Cerebellar cortex (tissue), 1 donor: ENCODE results near the gene NOTCH3.

Experiments used
- DNase-seq: peaks from one replicate; pipeline ENCODE4 v3.0.0-alpha.2; 2015; ENCODE audit warnings: low spot score

The NOTCH3 gene

DNA sequence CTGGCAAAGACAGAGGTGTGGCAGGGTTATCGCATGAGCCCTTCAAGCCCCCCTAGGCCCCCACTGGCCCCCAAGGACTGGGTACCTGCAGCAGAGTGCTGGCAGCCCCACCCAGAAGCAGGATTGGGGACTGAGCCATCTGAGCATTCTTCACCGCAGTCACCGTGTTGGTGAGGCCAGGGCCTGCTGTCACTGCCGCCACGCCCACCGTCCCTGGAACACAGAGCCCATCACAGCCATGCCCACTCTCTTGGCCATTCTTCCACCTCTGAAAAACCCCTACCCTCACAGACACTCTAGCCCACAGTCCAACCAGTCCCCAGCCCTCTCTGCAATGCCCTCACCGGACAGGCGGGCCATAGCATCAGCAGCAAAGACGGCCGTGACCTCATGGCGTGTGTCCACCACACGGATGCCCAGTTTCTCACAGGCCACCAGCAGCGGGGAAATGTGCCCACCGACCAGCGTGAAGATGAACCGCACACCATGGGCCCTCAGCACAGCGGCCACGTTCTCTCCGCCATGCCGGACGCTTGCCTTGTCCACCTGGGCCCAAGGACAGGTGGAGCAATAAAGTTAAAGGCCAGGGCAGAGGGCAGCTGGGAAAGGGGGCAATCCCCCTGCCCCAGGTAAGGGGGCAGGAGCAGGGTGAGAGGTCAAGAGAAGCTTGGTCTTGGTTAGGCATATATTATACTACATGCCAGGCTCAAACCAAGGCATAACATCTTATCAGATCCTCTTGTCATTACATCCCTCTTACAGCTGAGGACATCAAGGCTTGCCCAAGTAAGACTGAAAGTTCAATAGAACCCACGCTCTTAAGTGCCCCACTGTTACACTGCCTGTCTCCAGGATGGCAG lies 77.5 kb downstream of the NOTCH3 start:
- no peak for DNase-seq

DNA sequence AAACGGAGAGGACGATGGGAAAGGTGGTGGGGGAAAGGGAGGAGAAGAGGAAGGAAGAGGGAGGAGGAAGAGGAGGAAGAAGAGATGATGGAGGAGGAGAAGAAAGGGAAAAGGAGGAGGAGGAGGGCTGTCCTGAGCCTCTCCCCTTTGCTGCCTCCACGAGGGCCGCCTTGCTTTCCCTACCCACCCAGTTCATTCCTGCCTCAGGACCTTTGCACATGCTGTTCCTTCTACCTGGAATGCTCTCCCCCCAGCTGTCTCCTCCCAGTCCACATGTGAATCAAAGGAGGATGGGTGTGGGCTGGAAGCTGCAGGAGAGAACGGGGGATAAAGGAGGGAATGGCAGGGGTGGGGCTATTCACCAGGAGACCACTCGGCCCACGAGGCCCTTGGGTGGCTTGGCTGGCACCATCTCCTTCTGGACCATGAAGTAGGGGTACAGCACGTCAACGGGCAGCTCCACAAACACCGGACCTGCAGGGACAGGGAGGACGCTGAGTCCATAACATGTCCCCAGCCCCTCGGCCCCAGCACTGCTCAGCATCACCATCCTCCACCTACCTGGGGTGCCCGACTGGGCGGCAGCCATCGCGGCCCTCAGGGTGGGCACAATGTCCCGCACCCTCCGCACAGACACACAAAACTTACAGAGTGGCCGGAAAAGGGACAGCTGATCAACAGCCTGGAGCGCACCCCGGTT lies 78.3 kb downstream of the NOTCH3 start:
- no peak for DNase-seq

DNA sequence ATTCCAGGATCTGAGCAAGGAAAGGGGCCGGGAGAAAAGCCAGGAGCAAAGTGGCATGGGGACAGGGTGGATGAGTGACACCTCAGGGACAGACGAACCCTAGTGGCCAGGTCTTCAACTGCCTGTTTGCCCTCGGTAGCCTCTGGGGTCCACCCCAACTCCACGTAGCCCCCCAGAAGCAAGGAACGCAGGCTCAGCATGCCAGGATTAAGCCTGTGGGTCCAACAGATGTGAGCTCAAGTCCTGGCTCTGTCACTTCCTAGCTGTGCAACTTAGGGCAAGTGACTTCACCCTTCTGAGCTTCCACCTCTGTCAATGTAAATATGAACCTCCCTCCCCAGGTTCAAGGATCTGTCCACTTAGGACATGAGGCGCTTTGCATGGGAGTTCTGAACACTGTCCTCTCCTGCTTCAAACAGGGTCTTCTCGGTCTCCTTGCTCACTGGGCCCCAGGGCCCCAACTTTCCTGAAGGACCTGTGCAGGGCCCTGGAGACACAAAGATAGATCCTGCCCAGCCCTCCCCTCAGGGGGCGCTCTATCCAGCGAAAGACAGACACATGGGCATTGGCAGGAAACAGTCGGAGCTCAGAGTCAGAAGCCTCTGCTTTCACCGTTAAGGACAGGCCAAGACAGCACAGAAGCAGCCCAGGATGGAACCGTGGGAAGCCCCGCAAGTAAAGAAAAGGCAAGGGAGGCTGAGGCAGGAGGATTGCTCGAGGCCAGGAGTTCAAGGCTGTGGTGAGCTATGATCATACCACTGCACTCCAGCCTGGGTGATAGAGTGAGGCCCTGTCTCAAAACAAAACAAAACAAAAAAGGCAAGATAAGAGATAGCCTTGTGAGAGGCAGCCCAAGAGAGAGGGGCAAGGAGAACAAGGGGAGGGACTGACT lies 80.4 kb downstream of the NOTCH3 start:
- no peak for DNase-seq

DNA sequence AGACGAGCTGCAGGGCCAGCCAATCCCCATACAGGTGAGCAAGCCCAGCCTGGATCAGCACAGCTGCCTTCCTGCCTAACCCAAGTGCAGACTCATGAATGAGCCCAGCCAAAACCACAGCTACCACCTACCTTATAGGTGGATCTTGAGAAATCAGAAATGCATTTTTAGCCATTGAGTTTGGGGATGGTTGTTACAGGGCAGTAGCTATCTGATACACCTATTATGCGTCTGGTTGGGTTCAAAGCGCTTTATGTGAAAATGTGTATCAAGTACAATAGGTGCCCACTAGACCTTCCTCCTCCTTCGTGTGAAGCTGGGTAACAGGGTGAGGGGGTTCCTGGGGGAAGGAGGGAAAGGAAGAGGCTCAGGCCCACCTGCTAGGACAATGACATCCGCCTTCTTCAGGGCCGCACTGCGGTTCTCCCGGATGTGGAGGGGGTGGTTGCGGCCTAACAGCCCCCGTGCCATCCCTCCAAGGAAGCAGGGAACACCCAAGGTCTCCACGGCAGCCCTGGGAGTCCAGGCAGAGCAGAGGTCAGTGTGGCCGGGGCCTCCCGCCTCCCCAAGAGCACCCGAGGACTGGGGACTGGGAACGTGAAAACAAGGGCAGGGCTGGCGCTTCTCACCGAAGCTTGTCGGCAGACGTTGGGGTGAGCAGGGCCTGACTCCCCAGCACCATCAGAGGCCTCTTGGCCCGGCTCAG lies 81.9 kb downstream of the NOTCH3 start:
- DNase-seq: no peak

DNA sequence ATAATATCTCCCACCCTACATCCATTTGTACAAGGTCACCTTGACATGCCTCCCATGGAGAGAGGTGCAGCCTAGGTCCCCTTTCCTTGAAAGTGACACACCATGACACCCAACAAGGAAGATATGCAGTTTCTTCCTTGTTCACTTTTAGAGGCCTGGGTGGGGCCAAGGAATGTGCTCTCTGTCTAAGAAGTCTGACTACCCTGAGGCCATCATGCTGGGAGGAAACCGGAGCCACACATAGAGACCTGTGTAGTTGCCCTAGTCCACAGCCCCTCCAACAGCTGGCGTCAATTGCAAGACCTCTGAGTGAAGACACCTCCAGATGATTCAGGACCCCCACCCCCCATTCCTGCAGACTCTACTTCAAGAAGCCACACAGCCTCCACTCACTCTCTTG lies 82.5 kb downstream of the NOTCH3 start:
- DNase-seq: no peak

DNA sequence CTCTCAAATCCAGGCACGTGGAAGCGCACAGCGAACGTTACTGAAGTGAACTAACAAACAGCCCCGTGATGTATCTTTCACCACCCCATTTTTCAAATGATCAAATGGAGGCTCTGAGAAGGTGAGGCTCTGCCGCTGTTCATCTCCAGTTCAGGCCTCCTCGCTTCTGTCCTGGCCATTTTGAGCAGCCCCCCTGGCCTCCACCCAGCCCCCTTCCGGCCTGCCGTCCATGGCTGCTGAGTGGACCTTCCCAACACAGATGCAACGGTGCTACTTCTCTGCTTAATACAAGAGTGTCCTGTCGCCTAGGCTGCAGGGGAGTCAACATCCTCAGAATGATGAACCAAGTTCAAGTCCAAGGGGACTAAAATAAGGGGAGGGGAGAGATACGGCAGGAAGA lies 83.9 kb downstream of the NOTCH3 start:
- no peak for DNase-seq

DNA sequence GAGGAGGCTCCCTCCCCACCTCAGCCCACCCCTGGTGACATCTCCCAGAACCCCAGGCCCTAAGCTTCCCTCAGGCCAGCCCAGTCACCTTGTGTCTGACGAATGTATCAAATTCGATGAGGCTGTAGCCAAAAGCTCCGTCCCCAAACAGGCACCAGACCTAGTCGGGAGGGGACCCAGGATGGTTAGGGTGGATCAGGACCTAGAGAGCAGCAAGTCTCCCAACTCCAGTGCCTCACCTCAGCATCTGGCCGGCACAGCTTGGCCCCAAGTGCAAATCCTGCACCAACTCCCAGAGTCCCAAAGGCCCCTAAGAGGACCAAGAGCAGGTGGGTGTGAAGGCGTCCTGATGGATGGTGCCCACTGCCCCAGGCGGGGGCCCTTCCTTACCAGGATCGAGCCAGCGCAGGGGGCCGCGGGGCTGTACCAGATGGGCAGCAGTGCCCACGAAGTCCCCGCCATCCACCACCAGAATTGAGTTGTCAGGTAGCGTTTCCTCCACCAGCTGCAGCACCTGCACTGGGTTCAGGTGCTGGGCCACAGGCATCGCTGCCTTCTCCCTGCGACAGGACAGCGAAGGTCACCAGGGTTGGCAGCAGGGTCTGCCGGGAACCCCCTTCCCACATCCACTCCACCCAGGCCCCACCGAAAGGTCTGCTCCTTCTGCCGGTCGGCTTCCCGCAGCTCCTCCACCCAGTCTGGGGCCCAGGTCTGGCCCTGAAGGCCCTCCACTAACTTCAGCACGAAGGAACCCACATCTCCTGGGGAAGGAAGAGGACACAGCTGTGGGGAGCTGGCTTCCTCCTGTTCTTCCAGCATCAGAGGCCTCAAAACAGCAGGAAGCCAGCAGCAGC lies 84.8 kb downstream of the NOTCH3 start:
- DNase-seq: no peak

DNA sequence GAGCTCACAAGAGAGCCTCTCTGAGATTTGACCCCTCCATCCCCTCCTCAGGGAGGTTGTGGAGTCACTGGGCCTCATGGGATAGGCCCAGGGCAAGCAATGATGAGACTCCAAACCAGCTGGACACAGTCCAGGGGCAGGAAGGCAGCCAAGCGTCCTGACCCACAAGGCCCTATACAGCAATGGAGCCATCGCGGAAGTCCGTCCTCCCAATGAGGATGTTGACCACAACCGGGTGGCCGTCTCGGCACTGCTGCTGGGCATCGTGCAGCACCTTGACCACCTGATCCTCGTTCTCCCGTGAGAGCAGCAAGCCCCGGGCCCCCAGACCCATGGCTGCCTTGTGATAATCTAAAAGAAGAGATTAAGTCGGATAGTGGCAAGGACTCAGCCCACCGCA lies 85.7 kb downstream of the NOTCH3 start:
- no peak for DNase-seq

DNA sequence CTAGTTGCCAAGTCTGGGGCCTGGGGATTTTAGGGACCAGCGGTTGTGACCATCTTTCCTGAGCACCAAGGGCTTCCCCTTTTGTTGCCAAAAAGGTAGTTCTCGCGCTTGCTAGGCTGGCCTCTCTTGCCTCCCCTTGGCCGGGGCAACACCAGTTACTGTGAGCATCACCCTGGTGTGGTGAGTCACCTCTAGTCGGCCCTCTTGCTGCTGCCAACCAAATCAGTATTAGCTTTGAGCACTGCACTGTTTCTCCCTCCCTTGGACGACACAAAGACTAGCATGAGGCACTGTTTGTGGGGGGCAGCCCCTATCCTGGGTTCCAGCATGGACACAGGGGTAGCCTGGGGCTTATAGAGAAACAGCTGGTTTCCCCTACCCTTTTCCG lies 86.6 kb downstream of the NOTCH3 start:
- DNase-seq: no peak

DNA sequence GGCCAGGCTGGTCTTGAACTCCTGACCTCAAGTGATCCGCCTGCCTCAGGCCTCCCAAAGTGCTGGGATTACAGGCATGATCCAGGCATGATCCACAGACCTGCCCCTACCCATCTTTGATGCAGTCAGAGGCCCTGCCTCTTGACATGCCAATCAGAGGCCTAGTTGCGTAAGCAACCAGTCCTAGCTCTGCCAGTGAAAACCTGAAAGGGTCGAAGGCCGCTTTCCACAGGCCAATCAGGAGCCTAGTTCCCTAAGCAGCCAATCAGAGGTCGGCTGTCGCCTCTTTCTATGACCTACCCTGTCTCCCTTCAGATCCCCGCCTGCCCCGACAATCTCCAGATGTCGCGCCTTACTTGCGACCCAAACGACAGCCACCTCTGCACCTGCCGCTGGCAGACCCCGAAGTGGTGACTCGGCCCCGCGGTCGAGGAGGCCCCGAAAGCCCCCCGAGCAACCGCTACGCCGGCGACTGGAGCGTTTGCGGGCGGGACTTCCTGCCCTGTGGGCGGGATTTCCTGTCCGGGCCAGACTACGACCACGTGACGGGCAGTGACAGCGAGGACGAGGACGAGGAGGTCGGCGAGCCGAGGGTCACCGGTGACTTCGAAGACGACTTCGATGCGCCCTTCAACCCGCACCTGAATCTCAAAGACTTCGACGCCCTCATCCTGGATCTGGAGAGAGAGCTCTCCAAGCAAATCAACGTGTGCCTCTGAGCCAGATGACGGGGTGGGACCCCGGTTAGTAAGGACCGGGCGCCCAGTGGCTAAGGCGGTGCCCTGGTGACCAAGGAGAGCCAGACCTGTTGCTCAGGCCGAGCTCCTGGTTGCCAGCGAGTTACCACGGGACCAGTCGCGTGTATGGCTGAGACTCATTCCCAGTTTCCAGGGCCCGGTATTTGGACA lies 87.3 kb downstream of the NOTCH3 start:
- no peak for DNase-seq

DNA sequence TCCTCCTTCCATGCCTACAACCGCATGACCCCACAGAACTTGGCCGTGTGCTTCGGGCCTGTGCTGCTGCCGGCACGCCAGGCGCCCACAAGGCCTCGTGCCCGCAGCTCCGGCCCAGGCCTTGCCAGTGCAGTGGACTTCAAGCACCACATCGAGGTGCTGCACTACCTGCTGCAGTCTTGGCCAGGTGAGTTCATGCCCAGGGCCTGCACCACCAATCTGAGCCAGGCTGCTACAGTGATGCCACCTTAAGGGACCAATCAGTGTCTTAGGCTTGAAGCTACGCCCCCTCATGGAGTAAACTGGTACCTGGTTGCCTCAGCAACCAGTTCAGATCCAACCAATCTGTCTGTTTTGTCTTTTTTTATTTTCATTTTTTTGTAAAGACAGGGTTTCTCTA lies 88.4 kb downstream of the NOTCH3 start:
- no peak for DNase-seq

DNA sequence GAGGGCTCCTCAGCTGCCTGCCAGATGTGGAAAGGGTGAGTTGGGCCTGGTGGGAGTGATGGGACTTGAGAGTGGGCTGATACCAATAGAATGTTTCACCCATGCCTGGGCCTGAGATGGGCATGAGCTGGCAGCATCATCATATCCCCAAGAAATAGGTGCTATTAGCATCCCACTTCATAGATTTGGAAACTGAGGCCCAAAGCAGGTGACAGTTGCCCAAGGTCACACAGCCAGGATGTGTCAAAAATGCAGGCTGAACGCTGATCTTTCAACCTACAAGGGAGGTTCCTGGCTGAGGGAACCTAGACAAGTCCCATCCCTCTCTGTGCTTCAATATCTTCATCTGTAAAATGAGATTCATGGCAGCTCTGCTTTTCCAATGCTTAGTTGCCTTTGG lies 89.0 kb downstream of the NOTCH3 start:
- no peak for DNase-seq

DNA sequence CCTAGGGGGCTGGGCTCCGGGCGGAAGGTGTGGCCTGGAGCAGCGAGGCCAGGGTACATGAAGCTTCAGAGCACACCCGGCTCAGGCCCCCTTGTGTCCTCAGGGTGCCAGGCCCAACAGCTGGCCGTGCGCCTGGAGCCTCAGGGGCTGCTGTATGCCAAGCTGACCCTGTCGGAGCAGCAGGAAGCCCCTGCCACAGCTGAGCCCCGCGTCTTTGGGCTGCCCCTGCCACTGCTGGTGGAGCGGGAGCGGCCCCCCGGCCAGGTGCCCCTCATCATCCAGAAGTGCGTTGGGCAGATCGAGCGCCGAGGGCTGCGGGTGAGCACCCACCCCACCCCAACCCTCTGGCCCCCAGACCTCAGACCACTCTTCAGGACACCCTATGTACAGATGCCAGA lies 90.4 kb downstream of the NOTCH3 start:
- DNase-seq: no peak

DNA sequence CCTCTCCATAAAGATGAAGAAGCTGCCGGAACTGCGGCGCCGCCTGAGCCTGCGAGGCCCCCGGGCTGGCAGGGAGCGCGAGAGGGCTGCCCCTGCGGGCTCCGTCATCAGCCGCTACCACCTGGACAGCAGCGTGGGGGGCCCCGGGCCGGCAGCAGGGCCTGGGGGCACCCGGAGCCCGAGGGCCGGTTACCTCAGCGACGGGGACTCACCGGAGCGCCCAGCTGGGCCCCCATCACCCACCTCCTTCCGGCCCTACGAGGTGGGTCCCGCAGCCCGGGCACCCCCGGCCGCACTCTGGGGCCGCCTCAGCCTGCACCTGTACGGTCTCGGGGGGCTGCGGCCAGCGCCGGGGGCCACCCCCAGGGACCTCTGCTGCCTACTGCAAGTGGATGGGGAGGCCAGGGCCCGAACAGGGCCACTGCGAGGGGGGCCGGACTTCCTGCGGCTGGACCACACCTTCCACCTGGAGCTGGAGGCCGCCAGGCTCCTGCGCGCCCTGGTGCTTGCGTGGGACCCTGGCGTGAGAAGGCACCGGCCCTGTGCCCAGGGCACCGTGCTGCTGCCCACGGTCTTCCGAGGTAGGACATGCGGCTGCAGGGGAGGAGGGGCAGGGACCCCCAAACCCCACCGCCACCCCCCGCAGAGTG lies 90.9 kb downstream of the NOTCH3 start:
- DNase-seq: no peak
